Lower leg skin (tissue), 4 donors: ENCODE measurements around the gene WWOX. TPM values are rescaled to one million over a fixed set of nuclear protein-coding genes. Genes with fewer than 3 reads are reported as not detected.
A peak's percentile ranks its signal among the peaks of the same experiment; 100 is the strongest.

ENCODE experiments used
- DNase-seq, 2 donors: peaks; one replicate each; pipeline ENCODE4 v3.0.0-alpha.2; 2019; ENCODE audit warnings: low spot score in 2 of 2
- H3K4me3 ChIP-seq: fragments of 200-600 bp; sonication (generic); 2 replicates; pipeline ENCODE4 v1.5.1; 2017; ENCODE audit warnings: mild to moderate bottlenecking, low read depth; ENCODE audit not compliant: poor library complexity, severe bottlenecking
- POLR2A ChIP-seq, 2 donors: fragments of 450-650 bp; IDR thresholded peaks; one replicate each; pipeline ENCODE4 v1.6.1; 2016 to 2017; ENCODE audit warnings: antibody characterized with exemption in 2 of 2, mild to moderate bottlenecking in 1 of 2, moderate library complexity in 1 of 2
- WGBS, 2 donors: methylation state at CpG; one replicate each; pipeline ENCODE4 v1.1.5; 2018; 5-methylcytosine and 5-hydroxymethylcytosine counted together
- intact Hi-C: fragments of 100-400 bp; cut with DNase I; formaldehyde crosslinking; loops from one replicate; pipeline ENCODE4 v1.15.0; 2023; ENCODE audit warnings: low total_unique reads
- total RNA-seq, 4 donors: library from RNA; depleted of rRNA; stranded (reverse); fragments of >200 nt; gene quantifications; one replicate each; pipeline ENCODE4 v1.1.0, GENCODE V29; 2016
- TF ChIP-seq, protein P1 (sequence below), 3 donors: fragments of 450-650 bp; IDR thresholded peaks; one replicate each; pipeline ENCODE4 v1.5.1; 2016; ENCODE audit warnings: antibody characterized with exemption in 3 of 3, mild to moderate bottlenecking in 3 of 3, moderate library complexity in 2 of 3

Gene WWOX
- total RNA-seq, 4 donors from 2014 or later, result 21.0 to 82.7 (median 36.1) TPM

DNA sequence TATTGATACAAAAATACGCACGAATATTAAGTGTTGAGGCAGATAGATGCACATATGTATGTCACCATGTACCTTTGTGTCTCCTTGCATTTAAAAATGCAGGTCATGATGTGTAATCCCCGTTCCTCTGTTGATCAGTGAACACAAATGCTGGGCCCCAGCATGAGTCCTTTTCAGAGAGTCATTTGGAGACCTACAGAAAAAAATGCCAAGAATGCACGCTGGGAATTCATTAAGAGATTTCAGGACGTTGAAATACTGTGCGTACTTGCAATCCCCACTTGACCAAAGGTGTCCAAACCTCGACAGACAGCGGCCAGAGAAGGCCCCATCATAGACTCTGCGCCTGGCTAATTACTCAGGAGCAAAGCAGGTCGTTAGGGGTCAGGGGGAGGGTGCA lies 1005.1 kb downstream of the WWOX start:
- 77 to 81% methylated on average over 10 of the region's 10 CpGs for WGBS, 2 donors
- intact Hi-C loops, result no loop called here
- TF ChIP-seq, protein P1, sequence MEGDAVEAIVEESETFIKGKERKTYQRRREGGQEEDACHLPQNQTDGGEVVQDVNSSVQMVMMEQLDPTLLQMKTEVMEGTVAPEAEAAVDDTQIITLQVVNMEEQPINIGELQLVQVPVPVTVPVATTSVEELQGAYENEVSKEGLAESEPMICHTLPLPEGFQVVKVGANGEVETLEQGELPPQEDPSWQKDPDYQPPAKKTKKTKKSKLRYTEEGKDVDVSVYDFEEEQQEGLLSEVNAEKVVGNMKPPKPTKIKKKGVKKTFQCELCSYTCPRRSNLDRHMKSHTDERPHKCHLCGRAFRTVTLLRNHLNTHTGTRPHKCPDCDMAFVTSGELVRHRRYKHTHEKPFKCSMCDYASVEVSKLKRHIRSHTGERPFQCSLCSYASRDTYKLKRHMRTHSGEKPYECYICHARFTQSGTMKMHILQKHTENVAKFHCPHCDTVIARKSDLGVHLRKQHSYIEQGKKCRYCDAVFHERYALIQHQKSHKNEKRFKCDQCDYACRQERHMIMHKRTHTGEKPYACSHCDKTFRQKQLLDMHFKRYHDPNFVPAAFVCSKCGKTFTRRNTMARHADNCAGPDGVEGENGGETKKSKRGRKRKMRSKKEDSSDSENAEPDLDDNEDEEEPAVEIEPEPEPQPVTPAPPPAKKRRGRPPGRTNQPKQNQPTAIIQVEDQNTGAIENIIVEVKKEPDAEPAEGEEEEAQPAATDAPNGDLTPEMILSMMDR (IDR thresholded peaks at IDR 0.05), result no peak
- no peak for TF ChIP-seq POLR2A (IDR thresholded peaks at IDR 0.05)
- H3K4me3 ChIP-seq, result no peak overlapping the region
- DNase-seq, result no peak

DNA sequence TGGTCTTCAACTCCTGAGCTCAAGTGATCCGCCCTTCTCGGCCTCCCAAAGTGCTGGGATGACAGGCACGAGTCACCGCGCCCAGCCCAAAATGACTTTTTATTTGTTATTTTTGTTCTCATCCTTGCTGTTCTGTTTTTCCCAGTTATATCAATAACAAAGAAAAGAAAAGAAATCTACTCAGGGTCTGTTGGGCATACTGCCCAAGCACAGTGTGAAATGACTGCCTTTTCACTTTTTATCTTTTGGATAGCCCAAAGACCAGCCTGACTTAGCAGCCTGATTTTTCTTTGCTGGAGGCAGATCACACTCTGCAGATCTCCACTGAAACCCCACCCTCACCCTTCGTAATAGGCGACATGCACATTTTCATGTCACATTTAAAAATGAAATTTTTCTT lies 1007.8 kb downstream of the WWOX start:
- 91 to 93% methylated on average over 7 of the region's 7 CpGs for WGBS, 2 donors
- no peak overlapping the region for H3K4me3 ChIP-seq
- intact Hi-C loops, result no loop called here
- TF ChIP-seq, protein P1 (IDR thresholded peaks at IDR 0.05), result no peak
- no peak for TF ChIP-seq POLR2A (IDR thresholded peaks at IDR 0.05)
- DNase-seq, result peak in 1 of 2 donors; percentile 3

DNA sequence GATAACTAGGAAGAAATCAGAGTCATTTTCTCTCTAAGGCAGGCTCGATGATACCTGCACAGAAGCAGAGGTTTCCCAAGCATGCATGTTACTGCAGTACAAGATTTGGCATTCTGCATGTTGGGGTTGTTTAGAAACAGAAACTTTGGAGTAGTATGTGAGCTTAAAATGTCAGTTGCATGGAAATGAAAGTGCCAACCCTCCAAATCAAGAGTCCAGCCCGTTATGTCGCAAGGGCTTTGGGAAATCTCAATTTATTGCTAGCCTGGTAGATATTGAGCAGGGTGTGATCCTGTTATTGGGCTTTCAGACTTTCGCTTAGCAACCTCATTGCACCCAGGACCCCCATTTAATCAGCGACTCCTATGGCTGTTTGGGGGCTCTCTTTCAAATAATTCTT lies 1010.3 kb downstream of the WWOX start:
- intact Hi-C loops, result no loop called here

DNA sequence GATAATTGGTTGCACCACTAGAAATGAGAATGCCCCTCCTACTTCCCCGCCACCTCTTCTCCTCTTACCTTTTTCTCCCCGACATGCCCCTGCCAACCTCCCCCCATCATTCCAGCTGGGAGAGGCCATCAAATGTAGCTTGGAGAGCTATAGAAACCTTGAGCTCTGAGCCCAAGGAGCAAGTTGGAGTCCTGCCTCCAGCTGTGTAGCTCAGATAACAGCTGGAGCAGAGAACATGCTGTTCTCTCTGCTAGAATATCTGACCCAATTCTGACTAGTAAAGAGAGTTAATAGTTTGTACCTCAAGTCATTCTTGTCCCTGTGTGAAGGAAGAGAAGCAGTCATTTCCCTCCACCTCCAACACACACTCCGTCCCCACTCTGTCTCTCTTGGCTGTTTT lies 1010.8 kb downstream of the WWOX start:
- TF ChIP-seq, protein P1 (IDR thresholded peaks at IDR 0.05), result no peak
- TF ChIP-seq POLR2A (IDR thresholded peaks at IDR 0.05), result no peak
- DNase-seq, result no peak
- H3K4me3 ChIP-seq, result no peak overlapping the region
- intact Hi-C loops, result no loop called here
- 59 to 80% methylated on average over 3 of the region's 3 CpGs for WGBS, 2 donors

More for the DNA sequence above, 1010.3 kb downstream of the WWOX start:
- no peak overlapping the region for H3K4me3 ChIP-seq
- WGBS, 2 donors, result 40 to 54% methylated on average over 5 of the region's 5 CpGs
- TF ChIP-seq POLR2A (IDR thresholded peaks at IDR 0.05), result no peak
- TF ChIP-seq, protein P1 (IDR thresholded peaks at IDR 0.05), result no peak
- DNase-seq, result peak in 1 of 2 donors; percentile 18

DNA sequence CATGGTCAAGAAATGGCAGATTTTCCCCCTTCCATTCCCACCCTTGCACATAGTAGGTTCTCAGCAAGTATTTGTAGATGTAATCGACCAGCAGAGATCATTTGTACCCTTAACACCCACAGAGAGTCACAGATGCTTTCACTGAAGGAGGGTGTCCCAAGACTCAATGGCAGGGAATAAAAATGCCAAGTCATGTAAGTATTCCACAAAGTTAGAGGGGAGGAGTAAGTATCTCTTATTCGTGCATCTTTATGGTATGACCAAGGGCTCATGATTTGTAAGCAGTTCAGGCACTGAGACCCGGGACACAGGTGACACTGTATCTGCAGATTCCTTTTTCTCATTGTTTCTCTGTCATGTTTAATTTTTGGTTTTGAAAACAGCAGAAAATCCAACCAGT lies 1011.5 kb downstream of the WWOX start:
- intact Hi-C loops, result no loop called here
- no peak for DNase-seq
- 80 to 86% methylated on average over 3 of the region's 3 CpGs for WGBS, 2 donors
- no peak for TF ChIP-seq POLR2A (IDR thresholded peaks at IDR 0.05)
- TF ChIP-seq, protein P1 (IDR thresholded peaks at IDR 0.05), result no peak
- no peak overlapping the region for H3K4me3 ChIP-seq

DNA sequence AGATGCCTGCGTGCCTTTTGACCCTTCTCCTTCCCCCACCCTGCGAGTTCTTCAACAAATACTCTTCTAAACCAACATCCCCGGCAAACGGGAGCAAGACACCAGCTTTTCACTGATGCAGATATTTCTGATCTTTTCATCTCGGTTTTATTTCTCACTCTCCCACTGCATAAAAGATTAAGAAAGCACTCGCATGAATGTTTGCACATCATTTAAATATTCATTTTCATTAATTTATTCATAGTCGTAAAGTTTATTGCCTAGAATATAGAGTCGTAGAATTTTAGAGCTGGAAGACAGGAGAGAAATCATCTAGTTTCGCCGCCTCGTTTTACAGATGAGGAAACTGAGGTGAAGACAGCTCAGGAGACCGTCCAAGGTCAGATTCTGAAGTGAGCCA lies 1013.0 kb downstream of the WWOX start:
- intact Hi-C loops, result no loop called here
- TF ChIP-seq POLR2A (IDR thresholded peaks at IDR 0.05), result no peak
- TF ChIP-seq, protein P1 (IDR thresholded peaks at IDR 0.05), result no peak
- 94 to 96% methylated on average over 12 of the region's 12 CpGs for WGBS, 2 donors
- H3K4me3 ChIP-seq, result no peak overlapping the region
- DNase-seq, result no peak
